Cardiac muscle cell (in vitro differentiated cells and primary cell): ENCODE data around the gene FRMD4B. TPM values are rescaled to one million over a fixed set of nuclear protein-coding genes. Genes with fewer than 3 reads are reported as not detected.

Source experiments
- DNase-seq, 2 donors: peaks; one replicate each; pipeline versions ENCODE4 v3.0.0 to v3.0.0-alpha.2; 2010 to 2017; ENCODE audit warnings: low read depth in 1 of 2, low spot score in 1 of 2
- H3K27ac ChIP-seq: fragments of 200-600 bp; sonication (generic); 2 replicates; pipeline ENCODE4 v1.5.1; 2016
- H3K27me3 ChIP-seq: fragments of 200-600 bp; sonication (generic); 2 replicates; pipeline ENCODE4 v1.6.0; 2016; ENCODE audit warnings: control low read depth
- H3K36me3 ChIP-seq: fragments of 200-600 bp; sonication (generic); 2 replicates; pipeline ENCODE4 v1.5.1; 2016; ENCODE audit warnings: control low read depth
- H3K4me1 ChIP-seq: fragments of 200-600 bp; sonication (generic); 2 replicates; pipeline ENCODE4 v1.8.1; 2017; ENCODE audit warnings: low read depth, mild to moderate bottlenecking, mixed run types
- H3K4me3 ChIP-seq: fragments of 200-600 bp; sonication (generic); 2 replicates; pipeline ENCODE4 v1.5.1; 2016; ENCODE audit warnings: mild to moderate bottlenecking
- H3K9me3 ChIP-seq: fragments of 200-600 bp; sonication (generic); 2 replicates; pipeline ENCODE4 v1.5.1; 2017; ENCODE audit warnings: low read depth, mild to moderate bottlenecking, control low read depth
- polyA plus RNA-seq: library from polyadenylated mRNA; unstranded; fragments of >200 nt; fragmentation: Nextera tagmentation; extraction: Ambion mirVana; gene quantifications from 2 replicates; pipeline ENCODE4 v1.2.1, GENCODE V29; 2016
- total RNA-seq: library from RNA; depleted of rRNA; stranded (reverse); fragments of >200 nt; gene quantifications from 2 replicates; pipeline ENCODE4 v1.2.3, GENCODE V29; 2016
- TF ChIP-seq, protein P1 (sequence below): IDR thresholded peaks from 2 replicates; pipeline ENCODE4 v1.5.1; 2012; ENCODE audit warnings: low read depth, mild to moderate bottlenecking, low read length

The FRMD4B gene
- total and polyA plus RNA-seq, 2 experiments from 2014 or later: 38.6 to 78.7 TPM

DNA sequence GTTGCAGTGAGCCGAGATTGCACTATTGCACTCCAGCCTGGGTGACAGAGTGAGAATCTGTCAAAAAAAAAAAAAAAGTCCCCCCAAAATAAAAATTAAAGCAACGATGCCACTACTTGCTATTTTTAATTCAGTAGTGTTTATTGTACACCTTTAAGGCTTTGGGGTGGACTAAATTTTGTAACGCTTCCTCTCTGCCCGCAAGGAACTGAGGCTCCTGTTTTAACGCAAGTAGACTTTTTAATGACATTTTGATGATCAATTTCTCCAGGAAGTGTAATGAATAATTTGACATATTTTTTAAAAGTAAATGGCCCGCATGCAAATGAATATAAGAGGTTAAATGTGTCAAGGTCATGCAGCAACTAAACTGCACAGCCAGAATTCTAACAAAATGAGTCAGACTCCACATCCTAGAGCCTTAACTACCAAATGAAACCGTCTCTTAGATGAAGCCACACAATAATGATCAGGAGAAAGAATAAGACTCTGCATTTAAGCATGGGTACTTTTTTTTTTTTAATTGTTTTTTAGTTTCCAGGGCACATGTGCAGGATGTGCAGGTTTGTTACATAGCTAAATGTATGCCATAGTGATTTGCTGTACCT is 166.7 kb downstream of the FRMD4B start:
- TF ChIP-seq, protein P1, sequence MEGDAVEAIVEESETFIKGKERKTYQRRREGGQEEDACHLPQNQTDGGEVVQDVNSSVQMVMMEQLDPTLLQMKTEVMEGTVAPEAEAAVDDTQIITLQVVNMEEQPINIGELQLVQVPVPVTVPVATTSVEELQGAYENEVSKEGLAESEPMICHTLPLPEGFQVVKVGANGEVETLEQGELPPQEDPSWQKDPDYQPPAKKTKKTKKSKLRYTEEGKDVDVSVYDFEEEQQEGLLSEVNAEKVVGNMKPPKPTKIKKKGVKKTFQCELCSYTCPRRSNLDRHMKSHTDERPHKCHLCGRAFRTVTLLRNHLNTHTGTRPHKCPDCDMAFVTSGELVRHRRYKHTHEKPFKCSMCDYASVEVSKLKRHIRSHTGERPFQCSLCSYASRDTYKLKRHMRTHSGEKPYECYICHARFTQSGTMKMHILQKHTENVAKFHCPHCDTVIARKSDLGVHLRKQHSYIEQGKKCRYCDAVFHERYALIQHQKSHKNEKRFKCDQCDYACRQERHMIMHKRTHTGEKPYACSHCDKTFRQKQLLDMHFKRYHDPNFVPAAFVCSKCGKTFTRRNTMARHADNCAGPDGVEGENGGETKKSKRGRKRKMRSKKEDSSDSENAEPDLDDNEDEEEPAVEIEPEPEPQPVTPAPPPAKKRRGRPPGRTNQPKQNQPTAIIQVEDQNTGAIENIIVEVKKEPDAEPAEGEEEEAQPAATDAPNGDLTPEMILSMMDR: no peak
- peaks cover 49% of the 10 kb centered on the region for H3K36me3 ChIP-seq

DNA sequence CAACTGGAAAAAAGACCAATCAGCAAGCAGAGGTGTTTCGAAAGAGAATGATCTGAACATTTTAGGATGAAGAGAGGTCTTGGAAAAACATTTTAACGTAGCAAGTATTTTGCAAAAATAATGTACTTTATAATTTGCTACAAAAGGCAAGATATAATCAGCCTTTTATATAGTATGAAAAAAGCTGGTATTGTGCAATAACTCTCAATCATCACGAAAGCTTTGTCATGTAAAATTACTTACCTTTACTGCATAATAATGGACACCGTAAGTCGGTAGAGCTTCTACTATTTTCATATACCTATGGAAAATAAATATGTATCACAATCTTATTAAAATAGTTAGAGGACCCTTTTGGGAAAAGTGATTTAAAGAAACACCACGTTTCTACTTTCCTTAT is 167.8 kb downstream of the FRMD4B start:
- H3K27ac ChIP-seq: no peak overlapping the region
- no peak for DNase-seq
- H3K27me3 ChIP-seq: no peaks in the 10 kb centered on the region
- H3K9me3 ChIP-seq: no peaks in the 10 kb centered on the region
- TF ChIP-seq, protein P1: no peak
- H3K4me3 ChIP-seq: no peak overlapping the region
- H3K36me3 ChIP-seq: peaks cover 52% of the 10 kb centered on the region
- H3K4me1 ChIP-seq: no peaks in the 10 kb centered on the region

More for the DNA sequence above, 166.7 kb downstream of the FRMD4B start:
- no peak for DNase-seq
- H3K27me3 ChIP-seq: no peaks in the 10 kb centered on the region
- peak overlapping the region; percentile 49 for H3K27ac ChIP-seq
- H3K9me3 ChIP-seq: no peaks in the 10 kb centered on the region
- no peaks in the 10 kb centered on the region for H3K4me1 ChIP-seq
- H3K4me3 ChIP-seq: no peak overlapping the region

DNA sequence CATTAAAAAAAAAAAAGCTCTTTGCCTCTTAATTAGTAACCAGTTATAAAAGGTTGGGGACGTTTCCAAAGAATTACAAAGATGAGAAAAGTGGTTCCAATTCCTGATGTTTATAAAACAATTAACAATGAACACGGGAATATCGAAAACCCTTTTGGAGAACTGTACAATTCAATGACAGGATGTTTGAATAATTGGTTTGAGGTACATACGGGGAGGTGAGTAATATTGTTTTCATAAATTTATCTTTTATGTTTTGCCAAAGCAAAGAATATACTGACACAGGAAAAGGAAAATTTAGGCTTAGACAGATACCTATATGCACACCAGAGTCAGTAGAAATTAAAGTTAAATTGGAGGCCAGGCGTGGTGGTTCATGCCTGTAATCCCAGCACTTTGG is 168.9 kb downstream of the FRMD4B start:
- Histone ChIP-seq H3K36me3 (peaks cover 59% of the 10 kb centered on the region), H3K27me3 (no peaks in the 10 kb centered on the region), H3K9me3 (no peaks in the 10 kb centered on the region), H3K27ac (no peak overlapping the region), H3K4me1 (no peaks in the 10 kb centered on the region), H3K4me3 (no peak overlapping the region)
- TF ChIP-seq, protein P1: no peak
- no peak for DNase-seq

DNA sequence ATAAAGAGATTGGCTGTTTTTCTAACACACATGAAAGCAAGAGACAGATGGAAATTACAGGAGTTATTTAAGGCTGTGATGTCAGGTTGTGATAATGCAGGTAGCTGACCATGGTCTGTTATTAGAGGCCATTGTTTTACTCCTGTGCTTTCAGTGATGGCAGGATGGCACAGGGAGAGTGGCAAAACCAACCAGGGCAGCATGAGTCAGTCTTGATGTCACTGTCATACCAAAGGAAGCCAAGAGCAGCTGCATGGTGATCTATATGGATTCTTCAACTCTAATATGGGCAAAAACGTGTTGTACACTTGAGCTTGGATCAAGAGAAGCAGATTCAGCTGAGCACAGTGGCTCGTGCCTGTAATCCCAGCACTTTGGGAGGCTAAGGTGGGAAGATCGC is 171.6 kb downstream of the FRMD4B start:
- no peaks in the 10 kb centered on the region for H3K9me3 ChIP-seq

DNA sequence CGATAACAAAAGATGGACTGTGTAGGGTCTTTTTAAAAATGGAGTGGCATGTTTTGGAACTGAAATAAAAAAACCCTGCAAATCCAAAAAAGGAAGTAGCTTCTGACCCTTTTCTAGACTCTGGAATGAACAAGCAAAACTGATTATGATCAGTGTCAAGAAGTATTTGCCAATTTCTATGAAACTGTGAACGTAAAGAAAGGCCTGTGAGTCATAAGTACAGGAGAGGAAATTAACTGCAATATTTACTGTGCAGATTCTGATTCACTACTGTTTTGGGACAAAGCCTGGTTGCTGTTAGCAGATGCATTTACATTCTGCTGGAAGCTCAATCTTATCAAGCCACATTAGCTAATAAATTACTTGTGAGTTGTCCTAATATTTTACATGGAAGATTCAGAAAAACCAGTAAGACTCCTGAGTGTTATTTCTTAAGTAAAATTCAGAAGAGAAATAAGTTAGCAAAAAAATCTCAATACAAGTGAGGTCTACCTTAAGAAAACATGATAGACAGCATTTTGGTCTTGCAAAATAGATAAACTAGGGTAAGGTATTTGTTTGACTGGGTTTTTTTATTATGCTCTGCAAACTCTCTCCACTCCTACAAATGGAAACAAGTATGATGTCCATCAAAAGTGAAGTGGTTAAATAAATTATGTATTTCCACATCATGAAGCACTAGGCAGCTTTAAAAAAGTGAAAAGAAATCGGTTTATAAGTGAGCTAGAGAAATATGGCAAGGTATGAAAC is 173.3 kb downstream of the FRMD4B start:
- no peaks in the 10 kb centered on the region for H3K4me1 ChIP-seq
- H3K27me3 ChIP-seq: no peaks in the 10 kb centered on the region
- peak overlapping the region; percentile 7 for H3K27ac ChIP-seq
- DNase-seq: peak in 1 of 2 donors; percentile 89
- TF ChIP-seq, protein P1: no peak
- no peak overlapping the region for H3K4me3 ChIP-seq
- H3K9me3 ChIP-seq: no peaks in the 10 kb centered on the region
- H3K36me3 ChIP-seq: peaks cover 39% of the 10 kb centered on the region

More for the DNA sequence above, 171.6 kb downstream of the FRMD4B start:
- no peak for DNase-seq
- H3K27me3 ChIP-seq: no peaks in the 10 kb centered on the region
- H3K27ac ChIP-seq: no peak overlapping the region
- H3K4me3 ChIP-seq: no peak overlapping the region
- TF ChIP-seq, protein P1: no peak
- peaks cover 49% of the 10 kb centered on the region for H3K36me3 ChIP-seq
- H3K4me1 ChIP-seq: no peaks in the 10 kb centered on the region
